ENCODE results near the gene RGL1. TPM values are rescaled to one million over a fixed set of nuclear protein-coding genes. Genes with fewer than 3 reads are reported as not detected.

The RGL1 gene
- total RNA-seq, 4 donors from 2014 or later, result 57.3 to 81.8 (median 68.1) TPM

DNA sequence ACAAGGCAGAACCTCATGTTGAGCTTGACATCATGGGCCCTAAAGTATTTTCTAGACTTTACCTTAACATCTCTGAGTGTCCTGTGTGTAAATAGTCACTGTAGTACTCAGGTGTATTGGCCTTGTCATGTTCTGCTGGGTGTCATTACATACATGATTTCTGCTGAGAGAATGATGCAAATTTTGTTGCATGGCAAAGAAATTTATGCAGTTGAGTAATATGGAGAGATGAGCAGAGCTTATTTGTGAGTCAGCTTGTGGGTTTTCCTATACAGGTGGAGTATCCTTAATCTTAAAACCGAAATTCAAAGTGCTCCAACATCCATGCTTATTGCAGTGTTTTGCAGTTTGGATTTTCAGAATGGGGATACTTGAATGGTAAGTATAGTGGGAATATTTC is 36.6 kb downstream of the RGL1 start:
- TF ChIP-seq, protein P1, sequence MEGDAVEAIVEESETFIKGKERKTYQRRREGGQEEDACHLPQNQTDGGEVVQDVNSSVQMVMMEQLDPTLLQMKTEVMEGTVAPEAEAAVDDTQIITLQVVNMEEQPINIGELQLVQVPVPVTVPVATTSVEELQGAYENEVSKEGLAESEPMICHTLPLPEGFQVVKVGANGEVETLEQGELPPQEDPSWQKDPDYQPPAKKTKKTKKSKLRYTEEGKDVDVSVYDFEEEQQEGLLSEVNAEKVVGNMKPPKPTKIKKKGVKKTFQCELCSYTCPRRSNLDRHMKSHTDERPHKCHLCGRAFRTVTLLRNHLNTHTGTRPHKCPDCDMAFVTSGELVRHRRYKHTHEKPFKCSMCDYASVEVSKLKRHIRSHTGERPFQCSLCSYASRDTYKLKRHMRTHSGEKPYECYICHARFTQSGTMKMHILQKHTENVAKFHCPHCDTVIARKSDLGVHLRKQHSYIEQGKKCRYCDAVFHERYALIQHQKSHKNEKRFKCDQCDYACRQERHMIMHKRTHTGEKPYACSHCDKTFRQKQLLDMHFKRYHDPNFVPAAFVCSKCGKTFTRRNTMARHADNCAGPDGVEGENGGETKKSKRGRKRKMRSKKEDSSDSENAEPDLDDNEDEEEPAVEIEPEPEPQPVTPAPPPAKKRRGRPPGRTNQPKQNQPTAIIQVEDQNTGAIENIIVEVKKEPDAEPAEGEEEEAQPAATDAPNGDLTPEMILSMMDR (IDR thresholded peaks at IDR 0.05), result no peak
- TF ChIP-seq EP300 (IDR thresholded peaks at IDR 0.05) (no peak), POLR2A (IDR thresholded peaks at IDR 0.05) (no peak)
- no peaks in the 10 kb centered on the region for H3K27me3 ChIP-seq
- WGBS, 2 donors, result 5 to 45% methylated on average over 1 of the region's 1 CpG
- DNase-seq (ENCODE audit: low spot score in 2 of 2), result no peak
- H3K4me1 ChIP-seq, result peaks cover 0 to 56% (median 17%) of the 10 kb centered on the region in 4 donors
- no peak overlapping the region for H3K4me3 ChIP-seq
- H3K36me3 ChIP-seq, result peaks cover 0 to 8% (median 0%) of the 10 kb centered on the region in 3 donors
- peak overlapping the region in 2 of 4 donors; percentile 61 to 77 for H3K27ac ChIP-seq
- H3K9me3 ChIP-seq, result no peaks in the 10 kb centered on the region

DNA sequence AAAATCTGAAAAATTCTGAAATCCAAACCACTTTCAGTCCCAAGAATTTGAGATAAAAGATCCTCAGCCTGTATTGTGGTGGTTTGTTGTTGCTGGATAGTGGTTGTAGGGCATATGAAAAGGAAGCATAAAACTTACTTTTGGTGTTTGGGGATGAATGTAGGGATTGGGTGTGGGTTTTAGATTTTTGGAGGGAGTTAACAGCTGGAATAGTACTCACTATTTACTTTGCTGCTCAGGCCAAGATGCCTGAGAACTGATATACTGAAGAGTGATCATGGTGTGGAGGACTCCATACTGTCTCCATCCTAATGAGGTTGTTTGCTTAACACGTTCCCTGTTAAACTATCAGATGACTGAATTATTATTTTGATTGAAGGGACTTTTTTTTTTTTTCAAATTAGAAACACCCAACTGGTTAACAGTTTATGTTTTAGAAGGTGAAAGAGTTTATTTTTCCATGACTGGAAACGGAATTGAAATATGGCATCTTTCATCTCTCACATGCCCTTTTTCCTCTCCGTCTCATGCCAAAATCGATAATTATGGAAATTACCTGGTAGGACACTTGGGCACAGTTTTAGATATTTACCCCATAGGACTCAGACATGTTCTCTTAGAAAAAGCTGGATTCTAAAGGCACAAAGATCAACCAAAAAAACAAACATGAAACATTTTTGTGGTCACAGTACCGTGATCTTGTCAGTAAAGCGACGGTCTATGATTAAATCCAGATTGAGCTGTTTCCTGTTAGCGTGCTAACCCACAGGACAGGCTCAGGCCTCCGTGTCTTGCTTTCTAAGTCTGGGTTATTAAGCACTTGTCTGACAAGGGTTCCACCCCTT is 37.3 kb downstream of the RGL1 start:
- WGBS, 2 donors, result 22 to 25% methylated on average over 9 of the region's 9 CpGs
- Histone ChIP-seq H3K4me1 (peaks cover 0 to 50% (median 17%) of the 10 kb centered on the region in 4 donors), H3K9me3 (no peaks in the 10 kb centered on the region), H3K4me3 (peak overlapping the region in 3 of 4 donors; percentile 3 to 23 (median 19)), H3K27me3 (no peaks in the 10 kb centered on the region), H3K27ac (peak overlapping the region; percentile 51 to 77 (median 61)), H3K36me3 (peaks cover 0 to 8% (median 0%) of the 10 kb centered on the region in 3 donors)
- peak in 1 of 2 donors; percentile 43 for DNase-seq (ENCODE audit: low spot score in 2 of 2)
- peak in 1 of 2 donors; percentile 82 for TF ChIP-seq EP300 (IDR thresholded peaks at IDR 0.05)
- no peak for TF ChIP-seq POLR2A (IDR thresholded peaks at IDR 0.05)

DNA sequence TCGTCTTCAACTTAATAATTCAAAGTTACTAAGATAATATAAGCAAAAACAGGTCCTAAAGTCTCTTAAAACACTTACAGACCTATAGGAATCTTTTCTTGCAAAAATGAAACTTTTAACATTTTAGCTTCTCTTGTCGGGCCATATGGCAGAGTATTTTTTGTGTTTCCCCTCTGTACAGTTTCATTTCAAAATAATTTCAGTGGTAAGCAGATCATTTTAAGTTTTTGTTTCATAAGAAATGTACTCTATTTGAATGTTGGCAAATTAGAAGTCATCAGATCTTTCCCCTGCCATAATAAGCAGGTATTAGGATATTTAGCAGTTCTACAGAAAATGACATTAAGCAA is 37.9 kb downstream of the RGL1 start:
- TF ChIP-seq EP300 (IDR thresholded peaks at IDR 0.05) (no peak), POLR2A (IDR thresholded peaks at IDR 0.05) (no peak)
- peaks cover 0 to 52% (median 19%) of the 10 kb centered on the region in 4 donors for H3K4me1 ChIP-seq
- DNase-seq (ENCODE audit: low spot score in 2 of 2), result no peak
- peak overlapping the region; percentile 51 to 77 (median 61) for H3K27ac ChIP-seq
- peaks cover 0 to 8% (median 0%) of the 10 kb centered on the region in 3 donors for H3K36me3 ChIP-seq
- peak overlapping the region in 3 of 4 donors; percentile 3 to 23 (median 19) for H3K4me3 ChIP-seq
- WGBS, 2 donors, result 11 to 14% methylated on average over 2 of the region's 2 CpGs
- H3K27me3 ChIP-seq, result no peaks in the 10 kb centered on the region
- no peaks in the 10 kb centered on the region for H3K9me3 ChIP-seq

DNA sequence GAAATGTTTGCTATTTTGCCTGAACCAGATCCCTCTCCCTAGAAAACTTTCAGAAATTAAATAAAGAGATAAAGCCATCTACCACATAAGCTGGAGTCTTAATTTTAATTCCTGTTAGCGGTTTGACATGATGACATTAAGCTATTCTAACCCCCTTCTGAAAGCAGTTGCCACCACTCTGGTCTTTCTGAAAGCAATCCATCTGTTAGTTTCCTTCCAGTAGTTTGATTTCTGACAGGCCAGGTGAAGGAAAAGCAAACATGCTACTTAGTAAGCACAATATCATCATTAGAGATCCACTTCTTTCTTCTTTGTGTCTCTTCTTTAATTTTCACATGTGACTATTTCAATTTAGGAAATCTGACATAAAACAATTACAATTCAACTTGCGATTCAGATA is 39.9 kb downstream of the RGL1 start:
- TF ChIP-seq, protein P1 (IDR thresholded peaks at IDR 0.05), result no peak
- TF ChIP-seq EP300 (IDR thresholded peaks at IDR 0.05) (no peak), POLR2A (IDR thresholded peaks at IDR 0.05) (no peak)
- DNase-seq (ENCODE audit: low spot score in 2 of 2), result no peak
- H3K36me3 ChIP-seq, result no peaks in the 10 kb centered on the region
- H3K4me3 ChIP-seq, result no peak overlapping the region
- no peaks in the 10 kb centered on the region for H3K27me3 ChIP-seq
- H3K4me1 ChIP-seq, result peaks cover 0 to 46% (median 20%) of the 10 kb centered on the region in 4 donors
- peak overlapping the region in 2 of 4 donors; percentile 26 to 29 for H3K27ac ChIP-seq
- 89 to 94% methylated on average over 2 of the region's 2 CpGs for WGBS, 2 donors
- H3K9me3 ChIP-seq, result no peaks in the 10 kb centered on the region

DNA sequence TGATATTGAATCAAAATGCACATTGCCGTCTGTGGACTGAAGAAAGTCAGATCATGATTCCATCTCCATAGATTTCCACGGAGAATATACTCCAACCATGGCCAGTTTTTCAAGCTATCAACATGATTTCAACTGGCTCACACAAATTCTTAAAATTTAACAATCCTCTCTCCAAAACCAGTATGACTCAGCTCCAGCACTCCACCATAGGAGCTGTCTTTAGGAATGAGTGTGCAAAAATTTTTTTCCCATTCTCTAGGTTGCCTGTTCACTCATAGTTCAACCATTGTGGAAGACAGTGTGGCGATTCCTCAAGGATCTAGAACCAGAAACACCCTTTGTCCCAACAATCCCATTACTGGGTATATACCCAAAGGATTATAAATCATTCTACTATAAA is 40.8 kb downstream of the RGL1 start:
- Histone ChIP-seq H3K9me3 (no peaks in the 10 kb centered on the region), H3K4me3 (no peak overlapping the region), H3K27ac (no peak overlapping the region), H3K27me3 (no peaks in the 10 kb centered on the region), H3K36me3 (no peaks in the 10 kb centered on the region), H3K4me1 (peaks cover 0 to 55% (median 22%) of the 10 kb centered on the region in 4 donors)
- TF ChIP-seq EP300 (IDR thresholded peaks at IDR 0.05) (no peak), POLR2A (IDR thresholded peaks at IDR 0.05) (no peak)
- TF ChIP-seq, protein P1 (IDR thresholded peaks at IDR 0.05), result no peak
- DNase-seq (ENCODE audit: low spot score in 2 of 2), result no peak
- 80 to 84% methylated on average over 3 of the region's 3 CpGs for WGBS, 2 donors

DNA sequence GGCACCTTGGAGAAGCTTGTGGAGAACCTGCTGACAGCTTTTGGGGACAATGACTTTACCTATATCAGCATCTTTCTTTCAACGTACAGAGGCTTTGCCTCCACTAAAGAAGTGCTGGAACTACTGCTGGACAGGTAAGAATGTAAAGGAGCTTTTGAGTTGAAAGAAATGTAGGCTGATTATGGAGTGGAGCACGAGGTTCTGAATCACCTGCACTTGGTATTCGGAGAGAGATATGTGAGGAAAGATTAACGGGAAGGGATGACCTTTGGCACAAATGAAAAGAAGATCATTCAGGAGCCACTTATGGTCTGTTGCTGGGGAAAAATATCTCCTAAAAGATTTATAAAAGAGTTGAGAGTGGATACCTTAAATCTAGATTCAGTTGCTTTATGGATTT is 42.7 kb downstream of the RGL1 start:
- no peaks in the 10 kb centered on the region for H3K9me3 ChIP-seq
- peaks cover 0 to 52% (median 16%) of the 10 kb centered on the region in 4 donors for H3K4me1 ChIP-seq
- no peaks in the 10 kb centered on the region for H3K36me3 ChIP-seq
- DNase-seq (ENCODE audit: low spot score in 2 of 2), result no peak
- H3K4me3 ChIP-seq, result no peak overlapping the region
- no peaks in the 10 kb centered on the region for H3K27me3 ChIP-seq
- 71 to 82% methylated on average over 4 of the region's 4 CpGs for WGBS, 2 donors
- TF ChIP-seq POLR2A (IDR thresholded peaks at IDR 0.05) (no peak), EP300 (IDR thresholded peaks at IDR 0.05) (no peak)
- TF ChIP-seq, protein P1 (IDR thresholded peaks at IDR 0.05), result no peak
- no peak overlapping the region for H3K27ac ChIP-seq

All from tibial nerve (tissue), 4 donors.